DOHH2 (cell line): Measurements from ENCODE around the gene RASD2.

ENCODE experiments used
- EZH2phosphoT487 ChIP-seq: fragments of 200-600 bp; sonication (generic); IDR thresholded peaks from 2 replicates; pipeline ENCODE4 v1.6.1; 2017; ENCODE audit warnings: borderline replicate concordance, mild to moderate bottlenecking, antibody characterized with exemption, low read length, moderate library complexity, mixed read lengths
- TF ChIP-seq, protein P1 (sequence below): fragments of 200-600 bp; sonication (generic); IDR thresholded peaks from one replicate; pipeline ENCODE4 v1.5.1; 2014; ENCODE audit warnings: antibody characterized with exemption, mild to moderate bottlenecking, low read depth, low read length; ENCODE audit not compliant: poor library complexity, severe bottlenecking

DNA sequence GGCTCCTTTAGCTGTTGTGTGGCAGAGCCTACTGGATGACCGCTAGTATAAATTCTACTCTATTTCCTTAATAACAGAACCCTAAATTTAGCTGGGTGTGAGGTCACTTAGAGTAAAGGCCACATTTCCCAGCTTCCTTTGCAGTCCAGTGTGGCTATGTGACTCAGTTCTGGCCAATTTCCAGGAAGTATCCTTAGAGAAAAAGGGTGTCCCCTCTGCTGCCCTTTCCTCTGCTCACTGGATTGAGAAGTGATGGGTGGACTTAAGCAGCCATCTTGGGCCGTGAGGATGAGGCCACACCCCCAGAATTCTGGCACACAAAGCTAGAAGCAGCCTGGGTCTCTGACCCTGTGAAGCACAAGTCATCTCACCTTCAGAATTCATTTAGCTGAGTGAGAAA is 11.7 kb upstream of the RASD2 start:
- TF ChIP-seq, protein P1, sequence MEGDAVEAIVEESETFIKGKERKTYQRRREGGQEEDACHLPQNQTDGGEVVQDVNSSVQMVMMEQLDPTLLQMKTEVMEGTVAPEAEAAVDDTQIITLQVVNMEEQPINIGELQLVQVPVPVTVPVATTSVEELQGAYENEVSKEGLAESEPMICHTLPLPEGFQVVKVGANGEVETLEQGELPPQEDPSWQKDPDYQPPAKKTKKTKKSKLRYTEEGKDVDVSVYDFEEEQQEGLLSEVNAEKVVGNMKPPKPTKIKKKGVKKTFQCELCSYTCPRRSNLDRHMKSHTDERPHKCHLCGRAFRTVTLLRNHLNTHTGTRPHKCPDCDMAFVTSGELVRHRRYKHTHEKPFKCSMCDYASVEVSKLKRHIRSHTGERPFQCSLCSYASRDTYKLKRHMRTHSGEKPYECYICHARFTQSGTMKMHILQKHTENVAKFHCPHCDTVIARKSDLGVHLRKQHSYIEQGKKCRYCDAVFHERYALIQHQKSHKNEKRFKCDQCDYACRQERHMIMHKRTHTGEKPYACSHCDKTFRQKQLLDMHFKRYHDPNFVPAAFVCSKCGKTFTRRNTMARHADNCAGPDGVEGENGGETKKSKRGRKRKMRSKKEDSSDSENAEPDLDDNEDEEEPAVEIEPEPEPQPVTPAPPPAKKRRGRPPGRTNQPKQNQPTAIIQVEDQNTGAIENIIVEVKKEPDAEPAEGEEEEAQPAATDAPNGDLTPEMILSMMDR: no peak
- TF ChIP-seq EZH2phosphoT487: no peak
